ENCODE data around the gene ASZ1.
A peak's percentile ranks its signal among the peaks of the same experiment; 100 is the strongest.

The ASZ1 gene

DNA sequence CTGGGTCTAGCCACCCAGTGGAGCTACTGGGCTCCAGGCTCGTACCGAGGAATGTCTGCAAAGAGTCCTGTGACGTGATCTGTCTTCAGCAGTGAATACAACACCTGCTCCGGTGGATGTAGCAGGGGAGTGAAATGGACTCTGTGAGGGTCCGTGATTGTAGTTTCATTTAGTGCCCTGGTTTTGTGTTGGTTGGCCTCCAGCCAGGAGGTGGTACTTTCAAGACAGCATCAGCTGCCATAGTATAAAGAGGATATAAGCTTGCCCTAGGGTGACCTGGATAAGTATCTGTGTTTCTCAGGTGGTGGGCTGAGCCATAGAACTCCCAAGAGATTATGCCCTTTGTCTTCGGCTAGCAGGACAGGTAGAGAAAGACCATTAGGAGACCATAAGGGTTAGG, 79.8 kb downstream of the ASZ1 start:
- Histone ChIP-seq H3K27ac (ENCODE audit: insufficient read depth, low read depth, low read length, poor library complexity, severe bottlenecking) (no peak overlapping the region), H3K27me3 (ENCODE audit: control insufficient read depth, insufficient read depth, low read length, poor library complexity, severe bottlenecking) (no peaks in the 10 kb centered on the region), H3K36me3 (ENCODE audit: control insufficient read depth, insufficient read depth, low read length) (no peaks in the 10 kb centered on the region), H3K4me3 (ENCODE audit: insufficient read depth, low read depth, low read length) (no peak overlapping the region), H3K9me3 (ENCODE audit: control insufficient read depth, low read length) (no peaks in the 10 kb centered on the region), H3K4me1 (ENCODE audit: control insufficient read depth, insufficient read depth, low read length) (peaks cover 3% of the 10 kb centered on the region)
- WGBS, 2 experiments = 85 to 90% methylated on average over 6 of the region's 6 CpGs

DNA sequence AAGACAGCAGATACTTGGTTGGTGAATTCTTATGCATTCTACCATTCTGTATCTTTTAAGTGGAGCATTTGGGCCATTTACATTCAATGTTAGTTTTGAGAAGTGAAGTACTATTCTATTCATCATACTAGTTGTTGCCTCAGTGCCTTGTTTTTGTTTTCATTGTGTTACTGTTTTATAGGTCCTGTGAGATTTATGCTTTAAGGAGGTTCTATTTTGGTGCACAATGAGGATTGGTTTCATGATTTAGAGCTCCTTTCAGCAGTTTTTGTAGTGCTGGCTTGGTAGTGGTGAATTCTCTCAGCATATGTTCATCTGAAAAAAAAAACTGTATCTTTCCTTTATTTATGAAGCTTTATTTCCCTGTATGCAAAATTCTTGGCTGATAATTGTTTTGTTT, 81.1 kb downstream of the ASZ1 start:
- Histone ChIP-seq H3K9me3 (ENCODE audit: control insufficient read depth, low read length) (no peaks in the 10 kb centered on the region), H3K4me1 (ENCODE audit: control insufficient read depth, insufficient read depth, low read length) (peaks cover 3% of the 10 kb centered on the region), H3K36me3 (ENCODE audit: control insufficient read depth, insufficient read depth, low read length) (no peaks in the 10 kb centered on the region), H3K4me3 (ENCODE audit: insufficient read depth, low read depth, low read length) (no peak overlapping the region), H3K27me3 (ENCODE audit: control insufficient read depth, insufficient read depth, low read length, poor library complexity, severe bottlenecking) (no peaks in the 10 kb centered on the region), H3K27ac (ENCODE audit: insufficient read depth, low read depth, low read length, poor library complexity, severe bottlenecking) (no peak overlapping the region)

DNA sequence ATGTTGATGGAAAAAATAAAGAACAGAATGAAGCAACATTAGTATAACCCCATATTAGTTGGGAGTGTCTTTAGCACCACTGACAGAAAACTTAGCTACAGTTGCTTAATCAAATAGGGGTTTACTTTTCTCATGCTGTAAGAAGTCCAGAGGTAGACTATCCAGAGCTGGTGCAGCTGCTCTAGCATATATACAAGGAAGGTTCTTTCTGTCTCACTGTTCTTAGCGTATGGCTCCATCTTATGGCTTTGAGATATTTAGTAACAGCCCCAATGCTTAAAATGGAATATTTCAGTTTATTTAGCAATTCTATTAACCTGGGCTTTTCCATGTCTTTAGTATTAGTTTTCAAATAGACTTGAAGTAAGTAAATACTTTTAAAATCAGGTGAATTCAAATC, 89.3 kb downstream of the ASZ1 start:
- Histone ChIP-seq H3K4me1 (ENCODE audit: control insufficient read depth, insufficient read depth, low read length) (no peaks in the 10 kb centered on the region), H3K27ac (ENCODE audit: insufficient read depth, low read depth, low read length, poor library complexity, severe bottlenecking) (no peak overlapping the region), H3K4me3 (ENCODE audit: insufficient read depth, low read depth, low read length) (no peak overlapping the region), H3K9me3 (ENCODE audit: control insufficient read depth, low read length) (no peaks in the 10 kb centered on the region), H3K27me3 (ENCODE audit: control insufficient read depth, insufficient read depth, low read length, poor library complexity, severe bottlenecking) (no peaks in the 10 kb centered on the region), H3K36me3 (ENCODE audit: control insufficient read depth, insufficient read depth, low read length) (no peaks in the 10 kb centered on the region)
- WGBS, 2 experiments = 80 to 100% methylated on average over 1 of the region's 1 CpG

DNA sequence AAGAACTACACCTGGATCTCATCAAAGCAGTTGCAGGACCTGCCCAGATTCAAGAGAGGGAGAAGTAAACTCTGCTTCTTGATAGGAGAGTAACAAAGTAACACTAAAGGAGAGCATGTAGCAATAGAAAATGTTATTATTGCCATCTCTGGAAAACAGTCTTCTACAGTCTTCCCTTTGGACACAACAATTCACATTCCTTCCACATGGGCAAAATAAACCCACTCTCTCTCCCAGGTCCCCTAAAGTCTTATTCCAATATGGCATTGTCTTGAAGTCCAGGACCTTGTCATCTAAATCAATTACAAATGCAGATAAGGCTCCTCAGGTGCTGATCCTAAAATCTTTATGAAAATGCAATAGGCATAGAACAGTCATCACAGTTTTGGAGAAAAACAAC, 94.1 kb downstream of the ASZ1 start:
- Histone ChIP-seq H3K36me3 (ENCODE audit: control insufficient read depth, insufficient read depth, low read length) (no peaks in the 10 kb centered on the region), H3K9me3 (ENCODE audit: control insufficient read depth, low read length) (no peaks in the 10 kb centered on the region), H3K27me3 (ENCODE audit: control insufficient read depth, insufficient read depth, low read length, poor library complexity, severe bottlenecking) (no peaks in the 10 kb centered on the region), H3K4me1 (ENCODE audit: control insufficient read depth, insufficient read depth, low read length) (no peaks in the 10 kb centered on the region), H3K27ac (ENCODE audit: insufficient read depth, low read depth, low read length, poor library complexity, severe bottlenecking) (no peak overlapping the region), H3K4me3 (ENCODE audit: insufficient read depth, low read depth, low read length) (no peak overlapping the region)

DNA sequence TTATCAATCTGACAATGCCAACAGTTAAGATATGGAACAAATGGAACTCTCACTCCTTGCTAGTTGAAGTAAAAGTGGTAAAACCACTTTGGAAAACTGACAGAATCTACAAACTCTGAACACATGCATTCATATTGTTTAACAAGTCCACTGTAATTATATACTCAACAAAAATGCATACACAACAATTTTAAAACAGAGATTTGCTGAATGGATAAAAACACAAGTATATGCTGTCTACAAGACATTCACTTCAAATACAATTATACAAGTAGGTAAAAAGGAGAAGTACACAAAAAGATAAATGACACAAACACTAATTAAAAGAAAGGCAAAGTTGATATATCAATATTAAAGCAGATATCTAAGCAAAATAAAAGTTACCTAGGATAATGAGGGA, 95.3 kb downstream of the ASZ1 start:
- Histone ChIP-seq H3K4me3 (ENCODE audit: insufficient read depth, low read depth, low read length) (no peak overlapping the region), H3K27me3 (ENCODE audit: control insufficient read depth, insufficient read depth, low read length, poor library complexity, severe bottlenecking) (no peaks in the 10 kb centered on the region), H3K36me3 (ENCODE audit: control insufficient read depth, insufficient read depth, low read length) (no peaks in the 10 kb centered on the region), H3K4me1 (ENCODE audit: control insufficient read depth, insufficient read depth, low read length) (no peaks in the 10 kb centered on the region), H3K27ac (ENCODE audit: insufficient read depth, low read depth, low read length, poor library complexity, severe bottlenecking) (no peak overlapping the region), H3K9me3 (ENCODE audit: control insufficient read depth, low read length) (no peaks in the 10 kb centered on the region)

DNA sequence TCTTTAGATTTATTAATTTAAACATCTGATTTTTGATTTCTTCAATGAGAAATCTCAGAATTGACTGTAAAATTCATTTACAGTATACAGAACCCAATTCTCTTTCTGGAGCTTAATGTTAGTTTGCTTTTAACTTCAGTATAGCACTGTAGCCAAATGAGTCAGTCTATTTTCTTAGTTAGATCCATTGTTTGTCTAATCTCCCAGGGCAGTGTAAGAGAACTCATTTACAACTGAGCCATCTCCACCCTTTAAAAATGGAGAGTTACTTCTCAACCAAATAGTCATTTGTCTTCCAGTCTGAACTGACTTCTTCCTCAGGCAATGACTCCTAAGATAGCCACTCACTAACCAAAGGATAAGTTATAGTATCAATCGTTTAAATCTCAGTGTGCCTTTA, 101.5 kb downstream of the ASZ1 start:
- Histone ChIP-seq H3K27ac (ENCODE audit: insufficient read depth, low read depth, low read length, poor library complexity, severe bottlenecking) (no peak overlapping the region), H3K36me3 (ENCODE audit: control insufficient read depth, insufficient read depth, low read length) (no peaks in the 10 kb centered on the region), H3K4me1 (ENCODE audit: control insufficient read depth, insufficient read depth, low read length) (no peaks in the 10 kb centered on the region), H3K9me3 (ENCODE audit: control insufficient read depth, low read length) (no peaks in the 10 kb centered on the region), H3K27me3 (ENCODE audit: control insufficient read depth, insufficient read depth, low read length, poor library complexity, severe bottlenecking) (peaks cover 57% of the 10 kb centered on the region), H3K4me3 (ENCODE audit: insufficient read depth, low read depth, low read length) (no peak overlapping the region)
- WGBS, 2 experiments = 87 to 100% methylated on average over 1 of the region's 1 CpG

DNA sequence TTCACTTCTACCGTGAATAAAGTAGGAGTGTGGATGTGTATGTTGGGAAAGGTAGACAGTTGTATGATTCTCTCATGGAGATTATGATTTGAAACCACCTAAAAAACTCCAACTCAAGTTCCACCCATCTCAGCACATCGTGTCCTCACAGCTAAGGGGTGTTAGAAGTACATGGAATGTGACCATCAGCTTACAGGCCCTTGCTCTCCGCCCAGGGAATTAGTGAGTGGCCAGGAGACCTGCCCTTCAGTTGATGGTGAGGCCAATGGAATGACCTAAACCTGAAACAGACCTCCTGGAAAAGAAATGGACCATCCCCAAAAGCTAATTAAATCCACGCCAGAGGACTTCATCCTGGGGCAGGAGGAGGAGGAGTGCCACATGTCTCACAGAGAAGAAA, 102.3 kb downstream of the ASZ1 start:
- Histone ChIP-seq H3K4me3 (ENCODE audit: insufficient read depth, low read depth, low read length) (no peak overlapping the region), H3K27ac (ENCODE audit: insufficient read depth, low read depth, low read length, poor library complexity, severe bottlenecking) (no peak overlapping the region), H3K27me3 (ENCODE audit: control insufficient read depth, insufficient read depth, low read length, poor library complexity, severe bottlenecking) (peaks cover 66% of the 10 kb centered on the region), H3K4me1 (ENCODE audit: control insufficient read depth, insufficient read depth, low read length) (no peaks in the 10 kb centered on the region), H3K9me3 (ENCODE audit: control insufficient read depth, low read length) (no peaks in the 10 kb centered on the region), H3K36me3 (ENCODE audit: control insufficient read depth, insufficient read depth, low read length) (no peaks in the 10 kb centered on the region)
- 67 to 71% methylated on average over 4 of the region's 4 CpGs for WGBS, 2 experiments

DNA sequence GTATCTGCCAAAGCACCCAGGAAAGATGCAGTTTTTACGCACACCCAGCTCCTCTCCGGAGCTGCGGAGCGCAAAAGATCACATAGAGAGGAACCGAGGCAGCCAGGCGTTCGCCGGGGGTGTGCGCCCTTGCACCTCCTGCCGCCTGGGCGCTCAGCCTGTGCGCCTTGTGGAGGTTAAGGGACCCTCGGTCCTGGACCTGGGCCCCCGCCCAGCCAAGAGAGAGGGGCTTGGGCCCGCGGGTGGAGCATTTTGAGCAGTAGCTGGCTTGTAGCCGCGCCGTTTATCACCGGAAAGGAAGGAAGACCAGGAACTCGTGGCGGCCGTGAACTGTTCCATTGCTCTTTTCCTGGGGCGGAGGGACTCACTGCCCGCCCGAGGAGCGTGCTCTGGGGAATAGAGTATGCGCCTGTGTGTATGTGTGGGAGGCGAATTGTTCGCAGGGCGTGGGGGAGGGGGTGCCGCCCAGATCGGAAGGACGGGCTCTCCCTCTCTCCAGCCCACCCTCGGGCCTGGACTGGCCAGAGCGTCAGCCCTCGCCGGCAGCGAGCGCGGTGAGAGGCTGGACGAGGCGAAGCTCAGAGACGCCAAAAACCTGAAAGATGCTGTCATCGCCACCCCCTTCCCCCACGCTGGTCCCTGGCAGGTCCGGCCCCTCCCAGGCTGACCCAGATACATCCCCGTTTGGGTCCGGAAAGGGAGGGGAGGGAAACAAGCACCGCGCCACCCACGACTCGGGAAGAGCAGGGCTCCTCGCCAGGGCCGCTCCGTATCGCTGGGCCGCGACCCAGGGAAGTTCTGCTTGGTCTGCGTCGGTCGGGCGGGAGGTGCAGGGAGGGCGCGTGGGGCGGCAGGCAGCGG, 103.2 kb downstream of the ASZ1 start:
- no peaks in the 10 kb centered on the region for H3K9me3 ChIP-seq (ENCODE audit: control insufficient read depth, low read length)
- no peaks in the 10 kb centered on the region for H3K4me1 ChIP-seq (ENCODE audit: control insufficient read depth, insufficient read depth, low read length)
- peaks cover 74% of the 10 kb centered on the region for H3K27me3 ChIP-seq (ENCODE audit: control insufficient read depth, insufficient read depth, low read length, poor library complexity, severe bottlenecking)
- no peaks in the 10 kb centered on the region for H3K36me3 ChIP-seq (ENCODE audit: control insufficient read depth, insufficient read depth, low read length)
- 1% methylated on average over 67 of the region's 67 CpGs for WGBS, 2 experiments
- peak overlapping the region; percentile 37 for H3K4me3 ChIP-seq (ENCODE audit: insufficient read depth, low read depth, low read length)
- H3K27ac ChIP-seq (ENCODE audit: insufficient read depth, low read depth, low read length, poor library complexity, severe bottlenecking) = no peak overlapping the region

DNA sequence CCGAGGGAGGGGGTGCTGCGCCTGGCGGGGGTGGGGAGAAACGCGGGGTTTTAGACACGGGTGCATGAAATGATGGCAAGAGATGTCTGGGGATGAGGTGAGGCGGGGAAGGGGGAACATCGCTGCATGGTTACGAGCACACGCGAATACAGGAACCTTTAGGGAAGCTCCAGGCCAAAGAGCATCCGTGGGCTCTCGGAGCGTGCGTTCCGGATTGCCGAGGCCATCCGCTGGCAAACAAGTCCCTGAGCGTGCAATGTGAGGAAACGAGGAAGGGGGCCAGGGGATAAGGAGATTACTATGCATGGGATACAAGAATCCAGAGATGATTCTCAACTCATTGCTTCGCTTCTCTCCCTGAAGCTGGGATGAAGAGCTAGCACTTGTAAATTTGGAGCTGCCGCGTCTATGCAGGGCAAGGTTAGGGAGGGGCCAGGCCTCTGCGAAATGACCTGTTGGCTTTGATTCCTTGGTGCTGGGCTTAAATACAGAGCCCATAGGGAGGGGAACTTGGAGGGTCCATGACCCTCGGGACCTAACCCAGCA, 103.9 kb downstream of the ASZ1 start:
- Histone ChIP-seq H3K27me3 (ENCODE audit: control insufficient read depth, insufficient read depth, low read length, poor library complexity, severe bottlenecking) (peaks cover 77% of the 10 kb centered on the region), H3K4me3 (ENCODE audit: insufficient read depth, low read depth, low read length) (peak overlapping the region; percentile 37), H3K9me3 (ENCODE audit: control insufficient read depth, low read length) (no peaks in the 10 kb centered on the region), H3K36me3 (ENCODE audit: control insufficient read depth, insufficient read depth, low read length) (no peaks in the 10 kb centered on the region), H3K27ac (ENCODE audit: insufficient read depth, low read depth, low read length, poor library complexity, severe bottlenecking) (no peak overlapping the region), H3K4me1 (ENCODE audit: control insufficient read depth, insufficient read depth, low read length) (no peaks in the 10 kb centered on the region)
- 1 to 2% methylated on average over 25 of the region's 25 CpGs for WGBS, 2 experiments

DNA sequence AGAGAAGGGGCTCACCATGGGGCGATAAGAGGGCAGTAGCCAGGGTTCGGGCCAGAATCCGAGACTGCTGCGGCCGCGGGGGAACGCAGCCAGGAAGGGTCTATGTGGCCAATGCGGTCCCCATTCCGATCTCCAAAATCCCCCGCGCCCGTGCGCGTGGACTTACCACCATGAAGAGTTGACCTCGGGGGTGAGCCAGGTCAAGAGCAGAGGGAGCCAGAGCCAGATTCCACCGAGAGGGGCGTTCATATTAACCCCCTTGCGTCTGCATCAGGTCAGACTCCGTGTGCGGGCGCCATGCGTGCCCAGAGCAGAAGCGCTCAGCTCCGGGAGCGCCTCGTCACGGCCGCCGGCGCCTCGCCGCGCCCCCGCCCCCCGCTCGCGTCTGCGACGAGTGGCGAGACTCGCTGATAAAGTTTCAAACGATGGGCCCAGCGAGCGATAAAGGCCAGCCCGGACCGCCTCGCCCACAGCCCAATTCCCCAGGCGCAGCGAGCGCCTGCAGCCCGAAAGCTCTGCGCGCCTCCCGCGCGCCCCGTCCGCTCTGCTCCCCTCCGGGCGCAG, 104.5 kb downstream of the ASZ1 start, which contains the start of gene WNT2:
Gene WNT2 (minus strand): TSS at position 318 of the 564 bp plus-strand sequence. CDS start 69 bp downstream, at position 249.
- no peaks in the 10 kb centered on the region for H3K36me3 ChIP-seq (ENCODE audit: control insufficient read depth, insufficient read depth, low read length)
- WGBS, 2 experiments = 1 to 2% methylated on average over 60 of the region's 60 CpGs
- H3K27ac ChIP-seq (ENCODE audit: insufficient read depth, low read depth, low read length, poor library complexity, severe bottlenecking) = no peak within 1 kb of the TSS
- H3K27me3 ChIP-seq (ENCODE audit: control insufficient read depth, insufficient read depth, low read length, poor library complexity, severe bottlenecking) = peaks cover 77% of the 10 kb centered on the region
- no peaks in the 10 kb centered on the region for H3K9me3 ChIP-seq (ENCODE audit: control insufficient read depth, low read length)
- peak within 1 kb of the TSS; percentile 37 for H3K4me3 ChIP-seq (ENCODE audit: insufficient read depth, low read depth, low read length)
- no peaks in the 10 kb centered on the region for H3K4me1 ChIP-seq (ENCODE audit: control insufficient read depth, insufficient read depth, low read length)
